AG09309 (cell line): Measurements from ENCODE around the gene USP28.

ENCODE experiments used
- DNase-seq: peaks from one replicate; pipeline ENCODE4 v3.0.0-alpha.2; 2010; ENCODE audit warnings: low read depth
- H3K4me3 ChIP-seq: 2 replicates; pipeline ENCODE4 v1.5.1; 2011; ENCODE audit warnings: mild to moderate bottlenecking, low read depth, low read length, moderate library complexity; ENCODE audit not compliant: control insufficient read depth
- CTCF ChIP-seq: IDR thresholded peaks from 2 replicates; pipeline ENCODE4 v1.5.1; 2011; ENCODE audit warnings: mild to moderate bottlenecking, low read depth, low read length, inconsistent platforms; ENCODE audit not compliant: insufficient read depth, control insufficient read depth; ENCODE audit errors: missing control alignments

USP28 gene

DNA sequence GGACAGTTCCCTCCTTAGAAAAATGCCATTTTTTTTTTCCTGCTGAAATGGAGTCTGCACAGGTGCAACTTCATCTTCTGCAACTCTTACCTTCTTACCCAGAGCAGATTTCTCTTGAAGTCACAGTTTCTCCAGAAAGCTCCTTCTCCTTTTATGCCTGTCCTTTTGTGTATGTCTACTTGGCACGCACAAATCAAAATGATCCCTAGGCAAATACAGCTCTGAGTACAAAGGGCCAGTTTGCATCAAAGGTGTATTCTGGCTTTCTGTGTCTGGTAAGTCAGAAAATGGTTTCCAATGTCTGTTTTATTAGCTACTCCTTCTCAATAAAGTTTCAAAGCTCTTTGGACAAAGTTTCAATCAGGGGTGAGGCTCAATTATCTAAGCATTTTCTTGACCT is 93.2 kb downstream of the USP28 start:
- DNase-seq: no peak
- no peak for TF ChIP-seq CTCF
- H3K4me3 ChIP-seq: no peak overlapping the region

DNA sequence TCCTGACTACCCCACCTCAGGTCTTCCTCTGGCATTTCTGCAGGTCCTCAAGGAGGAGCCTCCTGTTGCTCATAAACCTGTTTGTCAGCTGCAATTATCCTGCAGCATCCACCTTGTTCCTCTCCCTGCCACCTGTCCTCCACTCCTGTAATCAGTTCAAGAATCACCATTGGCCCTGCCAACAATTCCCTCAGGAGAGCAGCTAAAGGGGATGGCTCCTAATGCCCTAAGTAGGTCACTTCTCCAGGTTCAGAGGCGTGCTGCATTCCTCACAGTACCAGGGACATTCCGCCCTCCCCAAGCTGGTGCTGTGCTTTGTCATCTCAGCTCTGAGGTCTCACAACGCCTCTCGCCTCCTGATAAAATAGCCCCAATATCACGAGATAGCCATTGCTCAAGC is 93.7 kb downstream of the USP28 start:
- no peak overlapping the region for H3K4me3 ChIP-seq
- DNase-seq: no peak
- no peak for TF ChIP-seq CTCF

GRCh38 chr11:113779496-113779895 is 95.9 kb downstream of the USP28 start, which contains the start of gene CLDN25:
Gene CLDN25 (plus strand): TSS chr11:113779796. CDS start chr11:113779796, 0 bp downstream.
- no peak within 1 kb of the TSS for H3K4me3 ChIP-seq
- TF ChIP-seq CTCF: no peak
- no peak for DNase-seq

DNA sequence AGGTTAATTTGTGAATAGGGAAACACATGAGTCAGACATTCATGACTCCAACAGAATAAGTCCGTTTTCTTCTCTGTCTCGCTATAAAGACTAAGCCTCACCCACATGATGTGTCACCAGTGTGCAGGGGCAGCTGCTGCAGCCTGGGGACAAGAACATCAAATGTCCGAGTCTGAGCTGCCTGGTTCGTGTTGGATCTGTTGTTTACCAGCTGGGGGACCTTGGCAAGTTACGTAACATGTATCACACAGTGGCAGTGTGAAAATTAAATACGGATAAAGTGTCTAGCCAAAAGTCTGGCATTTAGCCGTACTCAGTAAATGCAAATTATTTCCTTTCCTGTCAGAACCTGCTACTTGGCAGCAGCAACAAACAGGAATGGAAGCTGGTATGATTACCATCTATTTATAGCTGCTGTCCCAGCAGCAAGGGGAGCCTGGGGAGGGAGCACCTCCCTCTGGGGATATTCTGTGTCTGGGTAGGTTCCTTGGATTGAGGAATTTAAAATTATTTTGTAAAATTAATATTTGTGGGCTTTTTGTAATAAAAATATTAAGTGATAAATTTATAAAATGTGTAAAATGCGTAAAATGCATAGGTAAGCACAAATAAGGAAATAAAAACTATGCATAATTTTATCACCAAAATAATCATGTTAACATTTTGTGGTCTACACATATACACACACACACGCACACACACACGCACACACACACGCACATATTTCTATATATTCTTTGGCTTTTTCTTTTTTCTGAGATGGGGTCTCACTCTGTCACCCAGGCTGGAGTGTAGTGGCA is 97.1 kb downstream of the USP28 start:
- DNase-seq: no peak
- no peak for TF ChIP-seq CTCF
- no peak overlapping the region for H3K4me3 ChIP-seq

DNA sequence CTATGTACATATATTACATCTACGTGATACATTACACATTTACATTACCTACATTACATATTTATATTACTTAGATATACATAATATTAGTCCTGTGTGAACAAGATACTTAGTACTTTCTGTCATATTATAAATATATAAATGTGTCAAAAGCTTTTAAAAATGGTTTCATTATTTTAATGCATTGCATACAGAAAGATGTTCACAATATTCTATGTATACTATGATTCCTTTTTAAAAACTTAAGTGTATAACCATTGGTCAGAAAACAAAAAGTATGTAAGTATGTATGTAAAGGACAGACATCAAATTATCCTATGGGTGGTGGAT is 101.2 kb downstream of the USP28 start:
- peak overlapping the region; percentile 62; the same call in 1 of the 2 replicates for H3K4me3 ChIP-seq
- no peak for DNase-seq
- no peak for TF ChIP-seq CTCF

- DNase-seq: peak; percentile 88
- TF ChIP-seq CTCF: peak; percentile 82
- H3K4me3 ChIP-seq: peak within 1 kb of the TSS; percentile 62
Observed at GRCh38 chr11:113773416-113774173, 101.8 kb downstream of the USP28 start, which contains the start of gene ZW10. Gene ZW10 (minus strand): TSS chr11:113773692. CDS start chr11:113773666, 26 bp downstream.

- TF ChIP-seq CTCF: no peak
- peak overlapping the region; percentile 62 for H3K4me3 ChIP-seq
- no peak for DNase-seq
Observed at GRCh38 chr11:113773092-113773415, 102.3 kb downstream of the USP28 start.
